Esophagus muscularis mucosa (tissue), 4 donors: Measurements from ENCODE around the gene TM4SF20. TPM values are rescaled to one million over a fixed set of nuclear protein-coding genes. Genes with fewer than 3 reads are reported as not detected.

Experiments
- DNase-seq: peaks from one replicate; pipeline ENCODE4 v3.0.0-alpha.2; 2017; ENCODE audit errors: extremely low spot score
- H3K27ac ChIP-seq, 4 donors: fragments of 200-600 bp; sonication (generic); replicated peaks in 1 of 4; 1 replicate in 3 of 4; 2 replicates in 1 of 4; pipeline ENCODE4 v1.5.1; 2016 to 2019; ENCODE audit warnings: mild to moderate bottlenecking in 1 of 4
- H3K27me3 ChIP-seq, 4 donors: fragments of 200-600 bp; sonication (generic); one replicate each; pipeline versions ENCODE4 v1.5.1 to v1.6.0; 2016 to 2019
- H3K36me3 ChIP-seq, 4 donors: fragments of 200-600 bp; sonication (generic); one replicate each; pipeline ENCODE4 v1.5.1; 2016 to 2019
- H3K4me1 ChIP-seq, 4 donors: fragments of 200-600 bp; sonication (generic); one replicate each; pipeline ENCODE4 v1.5.1; 2016 to 2019
- H3K4me3 ChIP-seq, 4 donors: fragments of 200-600 bp; sonication (generic); 1 replicate in 2 of 4; 2 replicates in 2 of 4; pipeline ENCODE4 v1.5.1; 2016 to 2019; ENCODE audit warnings: mild to moderate bottlenecking in 4 of 4, moderate library complexity in 1 of 4
- H3K9me3 ChIP-seq, 4 donors: fragments of 200-600 bp; sonication (generic); 1 replicate in 3 of 4; 2 replicates in 1 of 4; pipeline ENCODE4 v1.5.1; 2016 to 2019
- CTCF ChIP-seq, 3 experiments: fragments of 200-600 bp in 2 of 3; fragments of 450-650 bp in 1 of 3; sonication (generic) in 2 of 3; IDR thresholded peaks; one replicate each; pipeline ENCODE4 v1.5.1; 2017 to 2019; ENCODE audit warnings: antibody characterized with exemption in 3 of 3, mild to moderate bottlenecking in 2 of 3, moderate library complexity in 1 of 3
- EP300 ChIP-seq: sonication (generic); formaldehyde crosslinking; IDR thresholded peaks from one replicate; pipeline ENCODE4 v1.6.1; 2017; ENCODE audit warnings: antibody characterized with exemption
- POLR2A ChIP-seq: fragments of 450-650 bp; IDR thresholded peaks from one replicate; pipeline ENCODE4 v1.6.1; 2017; ENCODE audit warnings: antibody characterized with exemption, moderate library complexity, mild to moderate bottlenecking, low read depth
- POLR2AphosphoS5 ChIP-seq, 2 donors: sonication (generic); formaldehyde crosslinking; IDR thresholded peaks; one replicate each; pipeline ENCODE4 v1.6.1; 2017; ENCODE audit warnings: antibody characterized with exemption in 2 of 2
- WGBS: methylation state at CpG from one replicate; pipeline ENCODE4 v1.1.5; 2018; 5-methylcytosine and 5-hydroxymethylcytosine counted together
- intact Hi-C: fragments of 100-400 bp; cut with DNase I; formaldehyde crosslinking; loops from one replicate; pipeline ENCODE4 v1.15.1; 2023
- total RNA-seq, 4 donors: library from RNA; depleted of rRNA; stranded (reverse); fragments of >200 nt; gene quantifications; one replicate each; pipeline versions ENCODE4 v1.1.0 to v1.2.1, GENCODE V29; 2016

TM4SF20 gene
- total RNA-seq, 4 donors from 2014 or later: not detected

GRCh38 chr2:227377467-227378351, 1.4 kb downstream of the TM4SF20 start:
- WGBS: 89% methylated on average over 8 of the region's 8 CpGs
- H3K4me1 ChIP-seq: no peaks in the 10 kb centered on the region
- TF ChIP-seq POLR2AphosphoS5 (IDR thresholded peaks at IDR 0.05): no peak
- TF ChIP-seq EP300: no peak
- no peak for TF ChIP-seq CTCF (IDR thresholded peaks at IDR 0.05)
- no peak for TF ChIP-seq POLR2A
- H3K4me3 ChIP-seq: no peak overlapping the region
- intact Hi-C loops: no loop called here
- no peaks in the 10 kb centered on the region for H3K9me3 ChIP-seq
- no peak overlapping the region for H3K27ac ChIP-seq
- H3K36me3 ChIP-seq: no peaks in the 10 kb centered on the region
- peaks cover 0 to 6% (median 0%) of the 10 kb centered on the region in 4 donors for H3K27me3 ChIP-seq
- DNase-seq: no peak

DNA sequence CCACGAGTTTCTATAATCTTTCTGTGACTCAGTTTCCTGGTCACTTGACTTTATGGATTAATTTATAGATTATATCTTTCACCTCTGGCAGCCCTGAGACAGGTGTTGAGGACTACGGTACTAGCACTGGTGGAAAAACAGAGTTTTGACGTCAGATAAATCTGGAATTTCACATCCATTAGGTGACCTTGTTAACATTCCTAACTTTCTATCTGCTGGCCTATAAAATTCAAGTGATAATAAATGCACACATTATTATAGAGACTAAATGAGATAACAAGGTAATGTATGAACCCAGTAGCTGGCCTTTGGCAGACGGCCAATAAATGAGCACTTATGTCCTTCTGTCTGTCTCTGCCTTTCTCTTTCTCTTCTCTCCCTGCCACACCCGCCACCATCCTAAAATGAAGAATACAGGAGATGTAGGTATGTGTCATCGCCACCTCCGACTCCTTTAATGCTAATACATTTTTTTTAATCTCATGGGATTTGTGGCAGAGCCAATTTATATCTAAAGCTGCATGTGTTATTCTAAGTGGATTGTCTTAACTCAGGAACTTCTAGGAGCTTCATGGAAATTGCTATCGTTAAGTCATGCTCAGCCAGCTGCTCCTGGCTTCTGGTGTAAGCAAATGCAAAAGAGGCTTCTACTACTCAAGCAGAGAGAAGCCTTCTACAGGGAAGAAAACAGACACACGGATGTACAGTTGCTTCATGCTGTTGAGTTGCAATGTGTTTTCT, 2.3 kb downstream of the TM4SF20 start:
- DNase-seq: no peak
- Histone ChIP-seq H3K4me3 (no peak overlapping the region), H3K27me3 (peaks cover 0 to 6% (median 0%) of the 10 kb centered on the region in 4 donors), H3K27ac (no peak overlapping the region), H3K36me3 (no peaks in the 10 kb centered on the region), H3K9me3 (no peaks in the 10 kb centered on the region), H3K4me1 (no peaks in the 10 kb centered on the region)
- 73% methylated on average over 9 of the region's 9 CpGs for WGBS
- TF ChIP-seq CTCF (IDR thresholded peaks at IDR 0.05) (no peak), POLR2AphosphoS5 (IDR thresholded peaks at IDR 0.05) (no peak), EP300 (no peak), POLR2A (no peak)
- intact Hi-C loops: no loop called here

DNA sequence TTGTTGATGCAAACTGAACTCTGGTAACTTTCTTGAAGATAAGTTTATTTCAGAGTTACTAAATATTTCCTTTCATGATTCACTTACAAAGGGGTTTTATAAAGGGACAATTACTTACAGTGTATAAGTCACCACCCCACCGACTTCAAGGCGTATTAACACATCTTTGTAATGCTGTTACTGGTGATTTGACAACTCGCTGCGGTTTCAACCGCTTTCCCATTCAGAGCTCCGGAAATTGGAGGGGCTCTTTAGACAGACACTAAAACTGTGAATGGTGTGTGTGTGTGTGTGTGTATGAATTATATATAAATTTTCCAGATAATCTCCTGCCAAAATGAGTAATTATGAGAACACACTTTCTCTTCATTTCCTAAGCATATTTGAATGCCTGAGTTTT, 4.9 kb downstream of the TM4SF20 start:
- Histone ChIP-seq H3K4me1 (no peaks in the 10 kb centered on the region), H3K36me3 (no peaks in the 10 kb centered on the region), H3K27ac (no peak overlapping the region), H3K9me3 (no peaks in the 10 kb centered on the region), H3K27me3 (no peaks in the 10 kb centered on the region), H3K4me3 (no peak overlapping the region)
- DNase-seq: no peak
- WGBS: 69% methylated on average over 6 of the region's 6 CpGs
- TF ChIP-seq POLR2A (no peak), CTCF (IDR thresholded peaks at IDR 0.05) (no peak), POLR2AphosphoS5 (IDR thresholded peaks at IDR 0.05) (no peak), EP300 (no peak)
- intact Hi-C loops: no loop called here

DNA sequence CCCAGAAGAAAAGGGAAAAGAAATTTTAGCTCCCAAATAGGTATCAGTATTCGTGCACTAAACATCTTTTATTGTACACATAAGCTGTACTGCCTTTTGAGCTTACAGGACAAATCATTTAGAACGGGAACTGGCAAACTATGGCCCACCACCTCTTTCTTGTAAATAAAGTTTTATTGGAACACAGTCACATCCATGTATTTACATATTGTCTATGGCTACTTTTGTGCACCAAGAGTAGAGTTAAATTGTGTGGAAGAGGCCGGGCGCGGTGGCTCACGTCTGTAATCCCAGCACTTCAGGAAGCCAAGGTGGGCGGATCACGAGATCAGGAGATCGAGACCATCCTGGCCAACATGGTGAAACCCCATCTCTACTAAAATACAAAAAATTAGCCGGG, 5.7 kb downstream of the TM4SF20 start:
- Histone ChIP-seq H3K4me3 (no peak overlapping the region), H3K9me3 (no peaks in the 10 kb centered on the region), H3K4me1 (no peaks in the 10 kb centered on the region), H3K36me3 (no peaks in the 10 kb centered on the region), H3K27me3 (no peaks in the 10 kb centered on the region), H3K27ac (no peak overlapping the region)
- TF ChIP-seq CTCF (IDR thresholded peaks at IDR 0.05): no peak
- no peak for TF ChIP-seq EP300
- intact Hi-C loops: no loop called here
- no peak for DNase-seq
- WGBS: 88% methylated on average over 10 of the region's 10 CpGs
